ENCODE measurements around the gene HSD17B12.

GRCh38 chr11:43837879-43838278 lies 157.3 kb downstream of the HSD17B12 start:
- TF ChIP-seq CTCF (IDR thresholded peaks at IDR 0.05) (no peak), POLR2A (IDR thresholded peaks at IDR 0.05) (no peak)
